HG03064 (cell line): Measurements from ENCODE around the gene EVI5.

Experiments used
- ATAC-seq: cut with Tn5 transposase; IDR thresholded peaks from one replicate; pipeline ENCODE4 v1.9.1; 2021; ENCODE audit warnings: low read depth; ENCODE audit not compliant: unreplicated experiment

EVI5 gene

DNA sequence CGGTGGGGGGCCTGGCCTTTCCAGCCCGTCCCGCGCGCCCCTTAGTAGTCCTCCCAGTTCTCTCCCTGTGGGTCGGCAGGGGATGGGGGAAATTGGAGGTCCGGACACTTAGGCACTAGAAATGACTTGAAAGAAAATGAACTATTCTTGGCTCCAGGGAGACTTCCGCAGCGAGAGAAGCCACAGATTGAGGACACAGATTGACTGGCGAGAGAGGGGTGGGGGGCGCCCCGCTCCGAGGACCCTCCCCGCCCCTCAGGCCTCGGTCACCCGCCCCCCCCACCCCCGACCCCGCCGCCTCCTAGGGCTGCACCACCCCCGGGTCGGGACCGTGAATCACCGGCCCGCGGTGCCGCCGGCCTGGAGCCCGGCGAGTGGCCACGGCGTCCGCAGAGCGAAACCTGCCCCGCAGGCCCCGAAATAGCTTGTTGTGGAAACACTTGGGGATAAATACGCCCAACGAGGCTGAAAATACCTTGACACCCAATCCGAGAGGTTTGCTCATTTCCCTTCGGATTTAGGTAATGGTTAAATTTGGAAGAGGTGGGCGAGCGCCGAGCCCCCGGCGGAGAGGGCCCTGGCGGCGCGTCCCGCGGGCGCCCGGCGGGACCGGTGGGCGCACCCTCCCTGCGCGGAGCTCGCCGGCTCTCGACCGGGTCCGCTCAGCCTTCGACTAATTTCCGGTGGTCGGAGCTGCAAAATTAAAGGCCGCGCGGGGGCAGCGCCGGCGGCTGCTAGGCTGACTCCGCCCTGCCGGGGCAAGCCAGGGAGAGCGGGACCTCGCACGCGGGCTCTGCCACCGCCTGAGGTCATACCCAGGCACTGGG is 298.4 kb downstream of the EVI5 start, which contains the start of gene GFI1:
Gene GFI1, minus strand, starts transcription at position 675 of the 827 bp plus-strand sequence. CDS start 3,438 bp downstream, outside the sequence.
- peak; percentile 2 for ATAC-seq

DNA sequence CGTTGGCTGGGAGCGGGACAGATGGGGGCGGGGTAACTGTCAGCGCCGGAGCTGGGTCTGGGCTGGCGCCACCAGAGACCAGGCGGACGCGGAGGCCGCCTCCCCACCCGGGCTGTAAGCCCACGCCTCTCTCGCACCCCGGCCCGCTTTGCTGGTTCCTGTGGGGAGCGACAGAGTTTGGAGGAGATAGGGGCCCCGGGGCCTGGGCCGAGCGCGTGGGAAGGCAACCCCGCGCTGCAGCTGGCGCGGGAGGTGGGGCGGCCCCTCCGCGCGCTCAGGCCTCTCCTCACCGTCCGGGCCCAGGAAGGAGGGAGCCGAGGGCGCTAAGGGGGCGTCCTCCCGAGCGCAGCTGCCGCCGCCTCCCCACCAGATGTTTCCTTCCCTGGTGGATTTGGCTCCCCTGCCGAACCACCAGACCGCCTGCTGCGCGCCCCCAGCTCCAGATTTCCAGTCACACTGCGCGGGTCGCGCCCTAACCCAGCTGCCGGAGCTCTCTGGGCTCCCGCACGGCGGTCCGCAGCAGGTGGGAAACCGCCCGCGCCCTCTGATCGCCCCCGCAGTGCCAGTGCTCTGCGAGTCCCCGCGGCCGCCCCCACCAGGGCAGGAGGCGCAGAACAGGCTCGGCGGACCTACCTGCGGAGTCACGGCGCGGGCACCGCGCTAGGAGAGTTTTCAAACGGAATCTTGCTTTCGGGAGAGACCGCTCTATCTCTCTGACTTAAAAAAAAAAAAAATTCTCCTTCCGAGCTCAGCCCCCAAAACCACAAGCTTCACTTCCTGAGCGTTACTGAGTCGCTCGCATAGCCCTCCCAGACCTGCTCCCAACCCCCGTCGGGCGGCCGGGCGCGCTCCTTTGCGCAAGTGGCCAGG is 299.3 kb downstream of the EVI5 start:
- peak; percentile 49 for ATAC-seq

DNA sequence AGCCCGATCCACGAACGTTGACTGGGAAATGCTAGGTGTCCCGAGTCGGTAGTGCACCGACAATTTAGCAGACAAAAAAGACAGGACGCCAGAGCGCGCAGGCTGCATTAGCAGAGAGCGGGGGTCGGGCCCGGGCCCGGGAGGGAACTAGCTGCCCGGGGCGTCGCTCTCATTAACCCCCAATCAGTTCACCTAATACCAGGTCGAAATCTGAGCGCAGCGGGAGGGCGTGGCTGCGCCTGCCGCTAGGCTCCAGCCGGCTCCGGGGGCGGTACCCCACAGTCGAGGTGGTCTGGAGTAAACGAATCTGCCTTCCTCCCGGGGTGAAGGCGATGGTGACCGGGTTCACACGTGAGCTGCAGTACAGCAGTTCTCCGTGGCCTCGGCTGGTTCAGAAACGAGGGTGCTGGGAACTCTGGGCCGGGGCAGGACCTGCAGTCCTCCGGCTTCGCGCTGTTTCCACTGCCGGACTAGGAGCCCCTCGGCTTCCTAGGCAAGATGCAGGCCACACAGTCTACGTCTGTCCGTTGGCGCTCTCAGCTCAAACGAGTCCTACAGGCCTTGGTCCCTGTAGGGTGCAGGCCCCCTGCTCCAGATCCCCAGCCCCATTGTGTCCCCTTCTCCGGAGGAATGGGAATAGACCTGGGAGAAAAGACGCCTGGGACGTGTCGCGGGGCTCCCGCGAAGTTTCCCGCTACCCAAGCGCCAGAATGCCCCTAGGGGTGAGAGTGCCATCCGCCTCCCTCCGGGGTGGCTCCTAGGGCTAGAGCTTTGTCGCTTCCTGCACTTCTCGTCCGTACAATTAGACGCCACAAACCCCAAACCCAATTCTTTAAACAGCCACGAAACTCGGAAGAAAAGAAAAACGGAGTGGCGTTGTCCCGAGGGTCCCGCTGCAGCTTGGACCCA is 300.2 kb downstream of the EVI5 start:
- ATAC-seq: no peak

DNA sequence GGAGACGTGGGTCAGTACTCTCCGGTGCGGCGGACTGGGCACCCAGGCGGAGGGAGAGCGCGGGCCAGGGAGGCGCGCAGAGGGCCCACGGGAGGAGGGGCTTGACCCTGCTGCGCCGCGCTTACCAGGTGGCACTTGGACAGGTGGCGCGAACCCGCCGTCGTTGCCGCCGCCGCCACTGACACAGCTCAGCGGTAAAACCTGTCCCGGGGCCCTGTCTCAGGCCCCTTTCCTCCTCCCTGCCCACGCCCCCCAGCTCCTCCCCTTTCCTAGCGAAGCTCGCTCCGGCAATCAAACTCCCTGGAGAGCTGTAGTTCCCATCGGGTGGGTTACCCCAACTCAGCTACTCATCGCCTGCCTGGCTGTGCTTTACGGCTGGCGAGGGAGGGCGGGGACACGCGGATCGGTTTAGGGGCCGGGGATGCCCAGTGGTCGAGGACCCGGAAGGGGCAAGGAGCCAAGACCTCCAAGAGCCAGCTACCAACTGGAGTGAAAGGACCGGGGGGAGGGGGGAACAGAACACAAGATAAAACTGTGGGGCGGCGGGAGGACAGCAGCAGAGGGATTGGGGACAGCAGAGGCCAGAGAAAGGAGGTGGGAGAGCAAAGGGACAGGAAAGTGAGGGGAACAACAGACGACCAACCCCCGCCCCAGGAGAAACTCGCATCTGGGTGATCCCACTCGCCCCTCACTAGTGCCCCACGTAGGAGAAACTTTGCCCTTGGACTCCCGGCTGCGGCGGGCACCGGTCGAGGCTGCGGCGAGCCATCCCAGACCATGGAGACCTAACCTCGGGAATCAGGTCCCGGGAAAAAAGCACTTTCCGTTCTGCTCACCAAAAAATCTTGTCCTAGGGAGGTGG is 301.1 kb downstream of the EVI5 start:
- ATAC-seq: peak; percentile 21

GRCh38 chr1:92482665-92483609 is 302.0 kb downstream of the EVI5 start:
- no peak for ATAC-seq

GRCh38 chr1:92481971-92482664 is 302.8 kb downstream of the EVI5 start:
- ATAC-seq: no peak

DNA sequence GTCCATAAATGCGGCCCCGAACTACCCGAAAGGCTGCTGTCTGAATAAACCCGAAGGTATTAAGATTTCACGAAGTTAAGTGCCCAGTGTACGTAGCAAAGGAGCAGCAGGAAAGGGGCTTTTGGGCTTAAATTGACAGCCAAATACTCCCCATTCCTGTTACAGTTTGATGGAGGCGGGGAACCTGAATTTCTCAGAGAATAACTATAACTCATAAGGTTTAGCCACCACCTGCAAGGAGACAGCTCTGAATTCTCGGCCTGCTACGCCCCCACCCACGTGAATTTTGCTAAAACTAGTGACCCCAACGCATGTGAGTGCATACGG is 303.3 kb downstream of the EVI5 start:
- no peak for ATAC-seq

GRCh38 chr1:92480813-92481598 is 303.9 kb downstream of the EVI5 start:
- ATAC-seq: no peak

DNA sequence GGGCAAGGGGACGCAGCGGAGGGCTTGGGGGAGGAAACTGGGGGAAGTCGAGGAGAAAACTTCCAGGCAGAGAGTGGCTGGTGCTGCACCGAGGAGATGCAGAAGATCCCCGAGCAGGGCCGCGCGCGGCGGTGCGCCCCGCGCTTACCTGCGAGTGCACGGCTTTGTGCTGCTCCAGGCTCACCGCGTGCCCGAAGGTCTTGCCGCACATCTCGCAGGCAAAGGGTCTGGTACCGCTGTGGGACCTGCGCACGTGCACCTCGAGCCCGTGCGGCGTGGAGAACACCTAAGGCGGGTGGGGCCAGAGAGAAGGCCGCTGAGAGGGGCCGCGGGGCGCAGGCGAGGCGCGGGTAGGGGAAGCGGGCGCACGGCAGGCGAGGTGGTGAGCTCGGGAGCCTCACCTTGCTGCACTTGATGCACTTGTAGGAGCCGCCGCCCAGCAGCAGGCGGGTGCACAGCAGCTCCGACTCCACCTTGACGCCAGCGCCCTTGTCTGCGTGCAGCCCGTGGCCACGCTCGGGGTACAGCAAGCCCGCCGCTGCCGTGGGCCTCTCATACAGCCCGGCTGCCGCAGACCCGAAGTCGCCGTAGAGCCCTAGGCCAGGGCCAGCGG is 304.6 kb downstream of the EVI5 start:
- ATAC-seq: no peak

GRCh38 chr1:92479587-92479986 is 305.3 kb downstream of the EVI5 start:
- ATAC-seq: no peak

GRCh38 chr1:92478393-92478792 is 306.5 kb downstream of the EVI5 start:
- ATAC-seq: no peak

GRCh38 chr1:92476071-92476631 is 308.8 kb downstream of the EVI5 start:
- ATAC-seq: no peak

GRCh38 chr1:92475029-92475428 is 309.9 kb downstream of the EVI5 start:
- ATAC-seq: no peak

GRCh38 chr1:92473781-92474495 is 311.0 kb downstream of the EVI5 start:
- ATAC-seq: peak; percentile 63

DNA sequence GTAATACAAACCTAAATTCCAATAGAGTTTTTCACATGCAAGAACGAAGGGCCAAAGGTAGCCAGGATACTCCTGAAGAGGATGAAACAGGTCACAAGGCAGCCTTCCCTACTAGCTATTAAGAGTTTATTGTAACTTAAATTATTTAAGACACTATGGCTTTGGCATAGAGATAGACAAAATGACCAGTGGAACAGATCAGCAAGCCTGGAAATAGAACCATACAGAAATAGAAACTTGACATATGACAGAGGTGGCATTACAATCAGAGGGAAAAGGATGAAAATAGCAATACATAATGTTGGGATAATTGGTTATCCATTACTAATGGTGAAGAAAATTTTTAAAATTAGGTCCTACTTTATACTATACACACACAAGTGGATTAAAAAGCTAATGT is 314.7 kb downstream of the EVI5 start:
- no peak for ATAC-seq
